SK-N-SH treated with all-trans-retinoic acid at 6 μM for 48 hours (cell line): ENCODE measurements around the gene SRRM5.
A peak's percentile ranks its signal among the peaks of the same experiment; 100 is the strongest.

Experiments used
- ATAC-seq: fragments of 200-7000 bp; cut with Tn5 transposase; 3 replicates; pipeline ENCODE4 v1.9.1; 2020; ENCODE audit warnings: mild to moderate bottlenecking, moderate library complexity
- ARNTL ChIP-seq: fragments of 450-650 bp; formaldehyde crosslinking; IDR thresholded peaks from 2 replicates; pipeline ENCODE4 v1.5.0; 2020; ENCODE audit warnings: low read depth, mild to moderate bottlenecking, moderate library complexity, borderline replicate concordance
- BACH2 ChIP-seq: fragments of 250-450 bp; sonication (Bioruptor Pico); IDR thresholded peaks from 2 replicates; pipeline ENCODE4 v1.9.0; 2021; ENCODE audit warnings: mild to moderate bottlenecking, borderline replicate concordance
- CREB5 ChIP-seq: fragments of 250-450 bp; sonication (Bioruptor Pico); IDR thresholded peaks from 2 replicates; pipeline ENCODE4 v1.5.1; 2020; ENCODE audit warnings: low read depth, mild to moderate bottlenecking, moderate library complexity
- GLIS3 ChIP-seq: fragments of 250-450 bp; sonication (Bioruptor Pico); IDR thresholded peaks from 2 replicates; pipeline ENCODE4 v1.5.0; 2020; ENCODE audit warnings: mild to moderate bottlenecking, moderate library complexity
- OSR1 ChIP-seq: fragments of 250-450 bp; sonication (Bioruptor Pico); IDR thresholded peaks from 2 replicates; pipeline ENCODE4 v1.8.0; 2022; ENCODE audit warnings: moderate library complexity, mild to moderate bottlenecking, inconsistent platforms
- PATZ1 ChIP-seq: fragments of 250-450 bp; sonication (Bioruptor Pico); IDR thresholded peaks from 2 replicates; pipeline ENCODE4 v1.8.0; 2020; ENCODE audit warnings: mild to moderate bottlenecking, moderate library complexity, borderline replicate concordance
- POU6F1 ChIP-seq: fragments of 250-450 bp; sonication (Bioruptor Pico); IDR thresholded peaks from 2 replicates; pipeline ENCODE4 v1.8.0; 2021; ENCODE audit warnings: low read depth, mild to moderate bottlenecking, moderate library complexity, borderline replicate concordance
- PPARA ChIP-seq: fragments of 250-450 bp; sonication (Bioruptor Pico); IDR thresholded peaks from 2 replicates; pipeline ENCODE4 v1.5.0; 2020; ENCODE audit warnings: mild to moderate bottlenecking, borderline replicate concordance
- RARB ChIP-seq: fragments of 250-450 bp; sonication (Bioruptor Pico); IDR thresholded peaks from 2 replicates; pipeline ENCODE4 v1.8.0; 2021; ENCODE audit warnings: mild to moderate bottlenecking, moderate library complexity
- TOX ChIP-seq: fragments of 250-450 bp; sonication (Bioruptor Pico); IDR thresholded peaks from 2 replicates; pipeline ENCODE4 v1.8.0; 2021; ENCODE audit warnings: mild to moderate bottlenecking, moderate library complexity, borderline replicate concordance
- TSHZ2 ChIP-seq: fragments of 250-450 bp; sonication (Bioruptor Pico); IDR thresholded peaks from 2 replicates; pipeline ENCODE4 v1.5.0; 2020; ENCODE audit warnings: mild to moderate bottlenecking, moderate library complexity
- ZC3H10 ChIP-seq: fragments of 250-450 bp; sonication (Bioruptor Pico); IDR thresholded peaks from 2 replicates; pipeline ENCODE4 v1.5.1; 2021; ENCODE audit warnings: mild to moderate bottlenecking, moderate library complexity
- ZFP3 ChIP-seq: fragments of 250-450 bp; sonication (Bioruptor Pico); IDR thresholded peaks from 2 replicates; pipeline ENCODE4 v1.5.0; 2020; ENCODE audit warnings: mild to moderate bottlenecking, moderate library complexity
- ZFP30 ChIP-seq: fragments of 450-650 bp; formaldehyde crosslinking; IDR thresholded peaks from 2 replicates; pipeline ENCODE4 v1.5.0; 2022; ENCODE audit warnings: mild to moderate bottlenecking, moderate library complexity
- ZNF565 ChIP-seq: fragments of 450-650 bp; formaldehyde crosslinking; conservative IDR thresholded peaks from 2 replicates; pipeline ENCODE4 v1.5.0; 2020; ENCODE audit warnings: low read depth, mild to moderate bottlenecking, moderate library complexity
- ZNF70 ChIP-seq: fragments of 450-650 bp; formaldehyde crosslinking; IDR thresholded peaks from 2 replicates; pipeline ENCODE4 v1.5.0; 2020; ENCODE audit warnings: mild to moderate bottlenecking, moderate library complexity
- ZNF8 ChIP-seq: fragments of 450-650 bp; formaldehyde crosslinking; IDR thresholded peaks from 2 replicates; pipeline ENCODE4 v1.5.0; 2020; ENCODE audit warnings: mild to moderate bottlenecking, moderate library complexity

SRRM5 gene

GRCh38 chr19:43619262-43620060 is 7.6 kb downstream of the SRRM5 start, which contains the start of gene ZNF428:
Gene ZNF428, minus strand, starts transcription at chr19:43619629. Its CDS starts 5,325 bp downstream, at chr19:43614304.
- ATAC-seq = peak; percentile 97

GRCh38 chr19:43620061-43621001 is 8.4 kb downstream of the SRRM5 start:
- no peak for ATAC-seq
- TF ChIP-seq PPARA (no peak), ZFP3 (CRISPR knock-in tag) (0 out of 2 replicates have a peak, but pooled peaks have one; percentile 36)

More at GRCh38 chr19:43619262-43620060, 7.6 kb downstream of the SRRM5 start, which contains the start of gene ZNF428:
- no peak for TF ChIP-seq ZNF70 (CRISPR knock-in tag)
- no peak for TF ChIP-seq TOX
- no peak for TF ChIP-seq ZFP3 (CRISPR knock-in tag)
- TF ChIP-seq PATZ1 (CRISPR knock-in tag) = peak; percentile 25; the same call in 1 of the 2 replicates
- TF ChIP-seq ZFP30 = no peak
- TF ChIP-seq PPARA = no peak
- 0 out of 2 replicates have a peak, but pooled peaks have one; percentile 21 for TF ChIP-seq TSHZ2 (CRISPR knock-in tag)
- TF ChIP-seq GLIS3 (CRISPR knock-in tag) = no peak
- no peak for TF ChIP-seq POU6F1 (CRISPR knock-in tag)
- no peak for TF ChIP-seq ARNTL (CRISPR knock-in tag)
- no peak for TF ChIP-seq RARB (CRISPR knock-in tag)
- TF ChIP-seq, all 23 proteins: peak for 2

GRCh38 chr19:43622070-43622469 is 10.2 kb downstream of the SRRM5 start:
- ATAC-seq = no peak
- TF ChIP-seq BACH2 (CRISPR knock-in tag) (no peak), ZC3H10 (CRISPR knock-in tag) (no peak), TSHZ2 (CRISPR knock-in tag) (no peak), ZNF8 (CRISPR knock-in tag) (no peak), OSR1 (CRISPR knock-in tag) (no peak)

- no peak for TF ChIP-seq OSR1 (CRISPR knock-in tag)
- TF ChIP-seq ZFP3 (CRISPR knock-in tag) = no peak
- no peak for TF ChIP-seq CREB5
- no peak for TF ChIP-seq TOX
- TF ChIP-seq RARB (CRISPR knock-in tag) = no peak
- no peak for TF ChIP-seq ZNF565 (CRISPR knock-in tag)
- no peak for TF ChIP-seq ZNF8 (CRISPR knock-in tag)
- no peak for ATAC-seq
These were observed 11.1 kb downstream of the SRRM5 start for GRCh38 chr19:43622956-43623355.
